Fibroblast of mammary gland (primary cell): ENCODE data around the gene GATA6.

Experiments used
- DNase-seq: peaks from one replicate; pipeline ENCODE4 v3.0.0-alpha.2; 2010; ENCODE audit warnings: low read depth
- H3K4me3 ChIP-seq: 2 replicates; pipeline ENCODE4 v1.5.1; 2011; ENCODE audit warnings: low read depth, mild to moderate bottlenecking, low read length, moderate library complexity; ENCODE audit not compliant: control insufficient read depth
- CTCF ChIP-seq: conservative IDR thresholded peaks from 2 replicates; pipeline ENCODE4 v1.5.1; 2011; ENCODE audit warnings: low read depth, low read length, inconsistent platforms; ENCODE audit not compliant: control insufficient read depth, insufficient read depth

Gene GATA6

GRCh38 chr18:22174341-22175145 lies 5.2 kb downstream of the GATA6 start:
- no peak for DNase-seq
- H3K4me3 ChIP-seq: no peak overlapping the region
- TF ChIP-seq CTCF: no peak

- DNase-seq: no peak
- H3K4me3 ChIP-seq: no peak overlapping the region
- TF ChIP-seq CTCF: no peak
Observed at GRCh38 chr18:22175346-22175745, 6.0 kb downstream of the GATA6 start.

GRCh38 chr18:22176420-22177326 lies 7.3 kb downstream of the GATA6 start:
- DNase-seq: no peak
- TF ChIP-seq CTCF: no peak
- H3K4me3 ChIP-seq: no peak overlapping the region

- TF ChIP-seq CTCF: no peak
- H3K4me3 ChIP-seq: no peak overlapping the region
- DNase-seq: no peak
Observed at GRCh38 chr18:22177327-22177871, 8.0 kb downstream of the GATA6 start.

- H3K4me3 ChIP-seq: no peak overlapping the region
- TF ChIP-seq CTCF: no peak
- no peak for DNase-seq
Observed at GRCh38 chr18:22179174-22179573, 9.8 kb downstream of the GATA6 start.

- DNase-seq: no peak
- no peak for TF ChIP-seq CTCF
- no peak overlapping the region for H3K4me3 ChIP-seq
Observed at GRCh38 chr18:22179631-22180030, 10.2 kb downstream of the GATA6 start.
